Measurements from ENCODE around the gene PKN1. TPM values are rescaled to one million over a fixed set of nuclear protein-coding genes. Genes with fewer than 3 reads are reported as not detected.
A peak's percentile ranks its signal among the peaks of the same experiment; 100 is the strongest.

Gene PKN1
- total RNA-seq, 1 experiment from 2014 or later = 205 TPM

DNA sequence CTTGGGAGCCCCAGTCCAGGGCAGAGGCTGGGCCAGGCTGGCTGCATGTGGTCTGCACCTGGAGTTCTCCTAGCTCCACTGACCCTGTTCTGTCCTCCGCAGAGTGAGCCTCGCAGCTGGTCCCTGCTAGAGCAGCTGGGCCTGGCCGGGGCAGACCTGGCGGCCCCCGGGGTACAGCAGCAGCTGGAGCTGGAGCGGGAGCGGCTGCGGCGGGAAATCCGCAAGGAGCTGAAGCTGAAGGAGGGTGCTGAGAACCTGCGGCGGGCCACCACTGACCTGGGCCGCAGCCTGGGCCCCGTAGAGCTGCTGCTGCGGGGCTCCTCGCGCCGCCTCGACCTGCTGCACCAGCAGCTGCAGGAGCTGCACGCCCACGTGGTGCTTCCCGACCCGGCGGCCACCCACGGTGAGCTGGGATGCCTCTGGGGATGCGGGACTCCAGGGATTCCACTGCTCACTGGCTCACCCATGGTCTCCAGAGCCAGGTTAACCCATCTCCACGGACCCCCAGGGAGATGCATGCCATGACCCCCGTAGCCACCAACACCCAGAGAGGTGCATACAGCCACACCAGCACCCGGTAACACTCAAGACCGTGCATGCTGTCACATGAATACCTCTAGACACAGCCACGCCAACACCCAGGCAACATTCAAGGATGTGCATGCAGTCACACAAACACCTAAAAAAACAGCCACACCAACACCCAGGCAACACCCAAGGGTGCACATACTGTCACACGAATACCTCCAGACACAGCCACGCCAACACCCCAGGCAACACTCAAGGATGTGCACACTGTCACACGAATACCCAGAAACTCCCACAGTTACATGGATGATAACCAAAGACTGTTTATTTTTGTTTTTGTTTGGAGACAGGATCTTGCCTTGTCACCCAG, 8.2 kb downstream of the PKN1 start:
- intact Hi-C loops (cut with micrococcal nuclease; ENCODE audit: unreplicated experiment) (no loop called here), in situ Hi-C loops (cut with HindIII; ENCODE audit: low pct_unique_long_range_greater_than_20kb, low sequenced_read_pairs) (no loop called here)
- CTCF ChIA-PET = no interaction called here
- H3K9me3 ChIP-seq (ENCODE audit: control insufficient read depth, insufficient read depth, low read depth, low read length) = no peaks in the 10 kb centered on the region
- H3K4me3 ChIP-seq (ENCODE audit: low read depth in 2 of 2, low read length in 2 of 2) = no peak overlapping the region
- POLR2A ChIA-PET = no interaction called here
- H3K27ac ChIP-seq (ENCODE audit: low read length) = no peak overlapping the region
- BruUV-seq (replicated peaks) = no TSS peak
- H3K4me1 ChIP-seq (ENCODE audit: control insufficient read depth, insufficient read depth, low read length) = no peaks in the 10 kb centered on the region
- peak; percentile 47; the same call in 1 of the 2 replicates for ATAC-seq
- peaks cover under 1% of the 10 kb centered on the region; the same call in 1 of the 2 replicates for H3K36me3 ChIP-seq (ENCODE audit: control insufficient read depth, insufficient read depth, low read length)
- no peak for DNase-seq (ENCODE audit: low read depth, low spot score)
- H3K27me3 ChIP-seq (ENCODE audit: control insufficient read depth, insufficient read depth, low read length) = no peaks in the 10 kb centered on the region
- TF ChIP-seq TCF7L2 (IDR thresholded peaks at IDR 0.05; ENCODE audit: low read depth, low read length) = no peak

DNA sequence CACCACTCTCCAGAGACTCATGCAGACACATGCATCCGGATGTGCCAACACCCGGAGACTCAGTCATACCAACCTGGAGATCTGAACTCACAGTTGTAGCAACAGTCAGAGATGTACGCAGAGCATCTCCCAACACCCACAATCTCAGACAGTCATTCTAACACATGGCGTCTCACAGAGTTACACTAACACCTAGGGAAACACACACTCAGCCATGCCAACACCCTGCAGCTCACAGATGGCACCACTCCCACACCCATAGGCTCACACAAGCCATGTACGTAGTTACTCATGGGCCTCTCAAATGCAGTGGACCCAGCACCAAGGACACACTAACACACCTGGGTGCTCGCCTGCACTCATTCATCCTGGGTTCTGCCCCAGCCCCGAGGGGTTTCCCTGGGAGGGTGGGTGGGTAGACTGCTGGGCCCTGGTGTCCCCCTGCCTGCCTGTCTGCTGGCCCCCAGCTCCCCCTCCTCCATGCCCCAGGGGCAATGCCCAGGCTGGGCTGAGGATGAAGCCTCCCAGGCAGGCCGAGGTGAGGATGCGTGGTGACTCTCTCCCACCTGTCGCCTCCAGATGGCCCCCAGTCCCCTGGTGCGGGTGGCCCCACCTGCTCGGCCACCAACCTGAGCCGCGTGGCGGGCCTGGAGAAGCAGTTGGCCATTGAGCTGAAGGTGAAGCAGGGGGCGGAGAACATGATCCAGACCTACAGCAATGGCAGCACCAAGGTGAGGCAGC, 10.0 kb downstream of the PKN1 start:
- BruUV-seq (replicated peaks) = no TSS peak
- ChIA-PET CTCF (no interaction called here), POLR2A (no interaction called here)
- no peaks in the 10 kb centered on the region for H3K9me3 ChIP-seq (ENCODE audit: control insufficient read depth, insufficient read depth, low read depth, low read length)
- DNase-seq (ENCODE audit: low read depth, low spot score) (no peak), ATAC-seq (no peak)
- H3K27ac ChIP-seq (ENCODE audit: low read length) = no peak overlapping the region
- in situ Hi-C loops (cut with HindIII; ENCODE audit: low pct_unique_long_range_greater_than_20kb, low sequenced_read_pairs) (no loop called here), intact Hi-C loops (cut with micrococcal nuclease; ENCODE audit: unreplicated experiment) (no loop called here)
- H3K4me1 ChIP-seq (ENCODE audit: control insufficient read depth, insufficient read depth, low read length) = no peaks in the 10 kb centered on the region
- TF ChIP-seq TCF7L2 (IDR thresholded peaks at IDR 0.05; ENCODE audit: low read depth, low read length) = no peak
- TF ChIP-seq, protein P1, sequence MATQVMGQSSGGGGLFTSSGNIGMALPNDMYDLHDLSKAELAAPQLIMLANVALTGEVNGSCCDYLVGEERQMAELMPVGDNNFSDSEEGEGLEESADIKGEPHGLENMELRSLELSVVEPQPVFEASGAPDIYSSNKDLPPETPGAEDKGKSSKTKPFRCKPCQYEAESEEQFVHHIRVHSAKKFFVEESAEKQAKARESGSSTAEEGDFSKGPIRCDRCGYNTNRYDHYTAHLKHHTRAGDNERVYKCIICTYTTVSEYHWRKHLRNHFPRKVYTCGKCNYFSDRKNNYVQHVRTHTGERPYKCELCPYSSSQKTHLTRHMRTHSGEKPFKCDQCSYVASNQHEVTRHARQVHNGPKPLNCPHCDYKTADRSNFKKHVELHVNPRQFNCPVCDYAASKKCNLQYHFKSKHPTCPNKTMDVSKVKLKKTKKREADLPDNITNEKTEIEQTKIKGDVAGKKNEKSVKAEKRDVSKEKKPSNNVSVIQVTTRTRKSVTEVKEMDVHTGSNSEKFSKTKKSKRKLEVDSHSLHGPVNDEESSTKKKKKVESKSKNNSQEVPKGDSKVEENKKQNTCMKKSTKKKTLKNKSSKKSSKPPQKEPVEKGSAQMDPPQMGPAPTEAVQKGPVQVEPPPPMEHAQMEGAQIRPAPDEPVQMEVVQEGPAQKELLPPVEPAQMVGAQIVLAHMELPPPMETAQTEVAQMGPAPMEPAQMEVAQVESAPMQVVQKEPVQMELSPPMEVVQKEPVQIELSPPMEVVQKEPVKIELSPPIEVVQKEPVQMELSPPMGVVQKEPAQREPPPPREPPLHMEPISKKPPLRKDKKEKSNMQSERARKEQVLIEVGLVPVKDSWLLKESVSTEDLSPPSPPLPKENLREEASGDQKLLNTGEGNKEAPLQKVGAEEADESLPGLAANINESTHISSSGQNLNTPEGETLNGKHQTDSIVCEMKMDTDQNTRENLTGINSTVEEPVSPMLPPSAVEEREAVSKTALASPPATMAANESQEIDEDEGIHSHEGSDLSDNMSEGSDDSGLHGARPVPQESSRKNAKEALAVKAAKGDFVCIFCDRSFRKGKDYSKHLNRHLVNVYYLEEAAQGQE (IDR thresholded peaks at IDR 0.05; ENCODE audit: insufficient read depth in 1 of 2, low read depth in 2 of 2, low read length in 1 of 2) = no peak
- TF ChIP-seq, protein P2, sequence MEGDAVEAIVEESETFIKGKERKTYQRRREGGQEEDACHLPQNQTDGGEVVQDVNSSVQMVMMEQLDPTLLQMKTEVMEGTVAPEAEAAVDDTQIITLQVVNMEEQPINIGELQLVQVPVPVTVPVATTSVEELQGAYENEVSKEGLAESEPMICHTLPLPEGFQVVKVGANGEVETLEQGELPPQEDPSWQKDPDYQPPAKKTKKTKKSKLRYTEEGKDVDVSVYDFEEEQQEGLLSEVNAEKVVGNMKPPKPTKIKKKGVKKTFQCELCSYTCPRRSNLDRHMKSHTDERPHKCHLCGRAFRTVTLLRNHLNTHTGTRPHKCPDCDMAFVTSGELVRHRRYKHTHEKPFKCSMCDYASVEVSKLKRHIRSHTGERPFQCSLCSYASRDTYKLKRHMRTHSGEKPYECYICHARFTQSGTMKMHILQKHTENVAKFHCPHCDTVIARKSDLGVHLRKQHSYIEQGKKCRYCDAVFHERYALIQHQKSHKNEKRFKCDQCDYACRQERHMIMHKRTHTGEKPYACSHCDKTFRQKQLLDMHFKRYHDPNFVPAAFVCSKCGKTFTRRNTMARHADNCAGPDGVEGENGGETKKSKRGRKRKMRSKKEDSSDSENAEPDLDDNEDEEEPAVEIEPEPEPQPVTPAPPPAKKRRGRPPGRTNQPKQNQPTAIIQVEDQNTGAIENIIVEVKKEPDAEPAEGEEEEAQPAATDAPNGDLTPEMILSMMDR (IDR thresholded peaks at IDR 0.05) = no peak
- no peak for TF ChIP-seq POLR2AphosphoS5 (IDR thresholded peaks at IDR 0.05; ENCODE audit: low read depth, low read length)
- TF ChIP-seq SIN3A (IDR thresholded peaks at IDR 0.05; ENCODE audit: borderline replicate concordance, insufficient read depth, low read depth, low read length) = no peak
- peaks cover 3% of the 10 kb centered on the region; the same call in 1 of the 2 replicates for H3K36me3 ChIP-seq (ENCODE audit: control insufficient read depth, insufficient read depth, low read length)
- no peaks in the 10 kb centered on the region for H3K27me3 ChIP-seq (ENCODE audit: control insufficient read depth, insufficient read depth, low read length)
- no peak overlapping the region for H3K4me3 ChIP-seq (ENCODE audit: low read depth in 2 of 2, low read length in 2 of 2)
